GM20000 (cell line): ENCODE results near the gene NKD1.

Source experiments
- DNase-seq: peaks from one replicate; pipeline ENCODE4 v3.0.0; 2012; ENCODE audit warnings: low spot score
- CTCF ChIP-seq: IDR thresholded peaks from 2 replicates; pipeline ENCODE4 v1.5.1; 2012; ENCODE audit warnings: mild to moderate bottlenecking, control low read depth; ENCODE audit errors: extremely low read depth, missing control alignments

Gene NKD1

GRCh38 chr16:50607970-50608557 lies 59.9 kb downstream of the NKD1 start:
- no peak for TF ChIP-seq CTCF
- no peak for DNase-seq

- TF ChIP-seq CTCF = no peak
- no peak for DNase-seq
Measured at GRCh38 chr16:50609049-50609448, 60.9 kb downstream of the NKD1 start.

- no peak for DNase-seq
Measured at GRCh38 chr16:50609471-50609870, 61.3 kb downstream of the NKD1 start.

GRCh38 chr16:50610331-50611262 lies 62.4 kb downstream of the NKD1 start:
- no peak for TF ChIP-seq CTCF
- DNase-seq = no peak

More at GRCh38 chr16:50609471-50609870, 61.3 kb downstream of the NKD1 start:
- TF ChIP-seq CTCF = no peak

DNA sequence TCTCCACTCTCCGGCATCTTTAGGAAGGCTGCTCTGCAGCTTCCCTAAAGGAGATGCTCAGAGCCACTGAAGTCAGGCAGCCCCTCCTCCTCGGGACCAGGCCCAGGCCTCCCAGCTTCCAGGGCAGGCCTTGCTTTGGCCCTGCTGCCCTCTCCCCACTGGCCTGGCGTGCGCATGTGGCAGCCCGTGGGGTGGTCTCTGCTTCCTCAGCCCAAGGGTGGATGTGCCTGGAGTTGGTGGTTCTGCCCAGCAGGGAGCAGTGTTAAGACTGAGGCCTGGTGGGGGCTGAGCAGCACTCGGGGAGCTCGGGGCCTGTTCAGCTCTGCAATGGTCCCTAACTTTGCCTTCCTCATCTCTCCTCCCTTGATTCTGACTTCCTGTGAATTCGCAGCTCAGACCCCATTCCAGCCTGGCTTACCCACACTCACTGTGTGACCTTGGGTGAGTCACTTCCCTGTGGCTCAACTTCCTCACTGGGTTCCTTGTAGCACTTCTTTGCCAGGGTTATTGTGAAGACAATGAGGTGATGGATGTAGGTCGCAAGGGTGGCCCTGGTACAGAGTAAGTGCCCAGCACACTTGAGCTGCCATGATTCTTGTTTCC lies 63.2 kb downstream of the NKD1 start:
- no peak for DNase-seq
- TF ChIP-seq CTCF = no peak

DNA sequence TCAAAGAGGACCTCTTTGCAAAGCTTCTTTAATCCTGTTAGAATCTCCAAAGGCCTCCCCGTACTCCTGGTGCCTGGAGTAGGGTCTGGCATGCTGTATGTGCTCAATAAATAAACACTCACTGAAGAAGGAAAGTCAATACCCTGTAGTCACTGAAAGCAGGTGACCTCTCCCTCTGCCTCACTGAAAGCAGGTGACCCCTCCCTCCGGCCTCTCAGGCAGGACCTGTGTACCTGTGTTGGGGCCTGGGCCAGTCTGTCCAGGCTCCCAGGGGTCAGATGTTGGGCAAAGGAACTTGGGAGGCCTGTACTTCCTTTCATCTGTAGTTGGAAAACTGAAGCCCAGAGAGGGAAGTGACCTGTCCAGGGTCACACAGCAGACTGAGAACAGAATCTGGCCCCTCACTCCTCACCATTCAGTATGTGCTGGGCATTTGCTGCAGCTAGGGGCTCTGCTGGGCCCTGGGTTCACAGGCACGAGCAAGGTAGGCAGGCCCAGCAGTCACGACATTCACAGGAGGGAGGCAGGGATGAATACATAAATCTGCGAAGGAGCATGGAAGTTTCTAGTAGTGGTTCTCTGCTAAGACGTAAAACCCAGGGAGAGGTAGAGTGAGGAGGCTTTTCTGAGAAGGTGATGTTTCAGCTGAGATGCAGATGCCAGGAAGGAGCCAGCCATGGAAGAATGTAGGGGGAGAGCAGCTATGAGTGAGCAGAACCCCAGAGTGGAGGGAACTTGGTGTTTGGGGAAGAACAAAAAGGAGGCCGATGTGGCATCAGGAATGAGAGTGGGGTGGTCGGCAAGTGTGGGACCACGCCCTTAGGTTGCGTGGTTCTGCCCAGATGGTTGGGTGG lies 64.0 kb downstream of the NKD1 start:
- no peak for DNase-seq
- no peak for TF ChIP-seq CTCF
